ENCODE results near the gene DGCR2. TPM values are rescaled to one million over a fixed set of nuclear protein-coding genes. Genes with fewer than 3 reads are reported as not detected.

DGCR2 gene
- total and polyA plus RNA-seq, 5 experiments from 2014 or later = 29.5 to 66.6 (median 61.8) TPM

DNA sequence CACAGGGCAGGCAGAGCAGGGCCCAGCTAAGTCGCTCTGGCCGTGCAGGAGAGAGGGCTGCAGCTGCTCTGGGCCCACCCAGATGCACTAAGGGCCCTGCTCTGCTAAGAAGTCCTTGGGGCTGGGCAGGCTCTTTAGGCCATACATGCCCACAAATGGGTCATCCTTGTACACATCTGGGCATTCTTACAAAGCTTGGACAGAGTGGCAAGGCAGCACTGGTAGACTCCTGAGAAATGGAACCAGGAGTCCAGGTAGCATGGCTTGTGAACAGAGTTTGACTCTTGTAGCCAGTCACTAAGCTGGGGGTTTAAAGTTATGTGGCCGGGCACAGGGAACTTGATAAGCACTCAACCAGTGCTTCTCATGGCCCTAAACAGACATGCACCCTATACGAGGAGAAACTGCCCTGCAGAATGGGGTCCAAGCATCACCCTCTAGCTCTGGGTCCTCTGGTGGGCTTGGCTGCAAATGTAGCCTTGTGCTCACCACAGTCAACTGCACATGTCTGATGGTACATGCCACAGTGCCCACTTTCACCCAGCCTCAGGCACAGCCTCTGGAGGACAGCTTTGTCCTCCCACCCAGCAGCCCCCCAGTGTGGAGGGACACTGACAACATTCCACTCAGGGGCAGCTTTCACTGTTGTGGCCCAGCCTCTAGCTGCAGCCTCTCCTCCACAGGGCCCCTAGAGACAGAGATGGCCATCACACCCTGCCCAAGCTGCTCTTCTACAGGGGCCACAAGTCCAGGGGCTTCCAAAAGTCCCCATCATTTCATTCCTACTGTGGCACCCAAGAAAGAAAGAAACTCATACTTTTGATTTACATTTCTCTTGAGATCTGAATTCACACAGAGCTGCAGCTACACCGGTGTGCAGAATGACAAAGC is 75.2 kb downstream of the DGCR2 start:
- POLR2A ChIA-PET = no interaction called here
- ATAC-seq (no peak), DNase-seq (no peak)
- Mint-ChIP-seq H3K4me3 (no peak overlapping the region), H3K9me3 (no peaks in the 10 kb centered on the region), H3K27ac (peak overlapping the region in 3 of 10 donors; percentile 9 to 57 (median 21)), H3K4me1 (peaks cover 0 to 10% (median 7%) of the 10 kb centered on the region in 4 donors), H3K27me3 (no peaks in the 10 kb centered on the region), H3K36me3 (peaks cover 5 to 96% (median 22%) of the 10 kb centered on the region in 3 donors)

DNA sequence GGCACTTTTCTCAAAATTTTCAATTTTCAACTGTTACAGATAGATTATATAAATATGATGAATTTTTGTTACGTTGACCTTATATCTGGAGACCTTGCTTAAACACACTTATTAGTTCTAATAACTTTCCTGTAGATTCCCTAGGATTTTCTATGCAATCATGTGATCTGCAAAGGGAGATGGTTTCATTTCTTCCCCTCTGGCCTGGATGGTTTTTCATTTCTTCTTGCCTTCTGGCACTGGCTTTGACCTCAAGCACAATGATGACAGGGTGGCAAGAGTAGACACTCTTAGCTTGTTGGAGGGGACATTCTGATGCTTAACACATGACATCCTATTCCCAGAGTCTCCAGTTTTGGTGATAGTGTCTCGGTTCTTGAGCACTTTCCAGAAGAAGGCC is 75.9 kb downstream of the DGCR2 start:
- no peak overlapping the region for H3K4me3 Mint-ChIP-seq
- DNase-seq (no peak), ATAC-seq (no peak)
- H3K27me3 Mint-ChIP-seq = no peaks in the 10 kb centered on the region
- POLR2A ChIA-PET = no interaction called here
- no peaks in the 10 kb centered on the region for H3K9me3 Mint-ChIP-seq
- no peak overlapping the region for H3K27ac Mint-ChIP-seq
- peaks cover 5 to 94% (median 22%) of the 10 kb centered on the region in 3 donors for H3K36me3 Mint-ChIP-seq
- H3K4me1 Mint-ChIP-seq = peaks cover 0 to 6% (median 4%) of the 10 kb centered on the region in 4 donors

DNA sequence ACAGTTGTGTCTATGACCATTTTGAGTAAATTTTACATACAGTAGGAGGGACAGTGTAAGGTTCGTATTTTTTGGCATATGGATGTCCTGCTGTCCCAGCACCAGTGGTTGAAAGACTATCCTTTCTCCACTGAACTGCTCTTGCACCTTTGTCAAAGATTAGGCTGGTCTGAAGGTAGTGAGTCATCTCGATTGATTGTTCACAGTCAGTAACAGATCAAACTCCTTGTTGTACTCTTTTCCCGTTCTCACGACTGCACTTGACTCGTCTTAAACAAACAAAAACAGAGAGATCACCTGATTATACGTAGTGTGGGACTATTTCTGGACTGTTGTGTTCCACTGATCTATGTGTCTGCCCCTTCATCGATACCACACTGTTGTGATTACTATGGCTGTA is 77.1 kb downstream of the DGCR2 start:
- Mint-ChIP-seq H3K27me3 (no peaks in the 10 kb centered on the region), H3K27ac (peak overlapping the region in 2 of 10 donors; percentile 24 to 63), H3K4me3 (no peak overlapping the region), H3K9me3 (no peaks in the 10 kb centered on the region), H3K36me3 (peaks cover 5 to 90% (median 27%) of the 10 kb centered on the region in 3 donors), H3K4me1 (peaks cover 0 to 6% (median 3%) of the 10 kb centered on the region in 4 donors)
- ATAC-seq (no peak), DNase-seq (no peak)
- POLR2A ChIA-PET = interaction anchor here (0.7 to 0.8 kb wide), 2 partner anchors 11 to 96 kb away, joined by 3 read pairs; no protein-coding TSS in a partner anchor

DNA sequence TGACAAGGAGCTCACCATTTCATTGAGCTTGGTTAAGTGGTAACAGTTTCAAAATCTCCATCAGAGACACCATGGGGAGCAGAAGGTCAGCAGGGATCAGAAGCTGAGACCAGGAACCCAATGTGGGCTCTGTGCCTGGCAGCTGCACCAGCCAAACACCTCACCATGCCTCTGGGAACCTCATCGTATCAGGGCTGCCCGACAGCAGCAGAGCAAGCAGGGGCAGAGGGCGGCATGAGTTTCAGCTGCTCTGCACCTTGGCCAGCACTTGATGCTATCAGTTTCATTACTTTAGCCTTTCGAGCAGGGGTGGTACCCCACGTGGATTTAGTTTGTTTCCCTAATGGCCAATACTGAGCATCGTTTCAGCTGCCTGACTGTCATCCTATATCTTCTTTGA is 77.8 kb downstream of the DGCR2 start:
- H3K27me3 Mint-ChIP-seq = no peaks in the 10 kb centered on the region
- POLR2A ChIA-PET = interaction anchor here (0.8 kb wide), 1 partner anchor 12 kb away, joined by 3 read pairs; no protein-coding TSS in a partner anchor
- peak overlapping the region in 3 of 10 donors; percentile 11 to 74 (median 63) for H3K27ac Mint-ChIP-seq
- peaks cover 5 to 90% (median 27%) of the 10 kb centered on the region in 3 donors for H3K36me3 Mint-ChIP-seq
- H3K4me3 Mint-ChIP-seq = no peak overlapping the region
- H3K4me1 Mint-ChIP-seq = peaks cover 0 to 3% (median under 1%) of the 10 kb centered on the region in 4 donors
- DNase-seq (no peak), ATAC-seq (no peak)
- no peaks in the 10 kb centered on the region for H3K9me3 Mint-ChIP-seq

DNA sequence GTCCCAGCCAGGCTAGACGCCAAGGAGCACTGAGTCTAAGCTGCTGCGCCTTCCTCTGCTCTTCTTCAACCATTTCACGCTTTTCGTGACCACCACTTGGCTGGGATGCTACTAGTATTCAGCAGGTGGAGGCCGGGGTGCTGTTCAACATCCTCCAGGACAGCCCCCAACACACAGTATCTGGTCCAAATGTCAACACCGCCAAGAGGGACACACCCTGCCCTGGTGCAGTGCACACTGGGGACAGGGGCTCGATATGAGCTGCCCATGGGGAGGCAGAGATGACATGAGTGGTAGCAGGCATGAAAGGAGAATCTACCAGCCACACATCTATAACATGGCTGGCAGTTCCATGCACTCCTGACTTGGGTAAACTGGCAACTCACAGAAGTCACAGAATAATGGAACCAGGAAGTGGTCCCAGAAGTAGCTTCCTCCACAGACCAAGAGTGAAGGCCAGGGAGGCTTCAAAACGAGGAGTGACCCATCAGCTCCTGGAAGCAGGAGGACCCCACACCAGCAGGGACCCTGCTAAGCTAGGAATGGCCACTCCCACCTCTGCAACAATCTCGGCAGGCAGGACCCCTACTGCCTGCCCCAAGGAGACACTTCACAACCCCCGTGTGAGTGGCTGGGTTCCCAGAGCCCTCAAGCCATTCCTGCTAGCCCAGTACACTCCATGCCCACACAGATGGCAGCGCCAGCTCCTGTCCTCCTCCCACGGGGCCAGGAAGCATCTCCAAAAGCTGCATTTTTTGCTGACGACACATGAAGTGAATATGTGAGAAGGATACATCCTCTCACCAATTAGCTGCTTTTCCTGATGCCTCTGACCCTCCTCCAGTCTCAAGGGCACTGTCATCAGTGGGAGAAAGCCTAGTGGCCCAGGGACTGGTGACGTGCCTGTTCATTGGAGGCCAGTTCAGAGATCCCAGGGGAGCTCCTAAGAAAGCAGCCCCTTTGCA is 78.8 kb downstream of the DGCR2 start:
- POLR2A ChIA-PET = no interaction called here
- Mint-ChIP-seq H3K27me3 (no peaks in the 10 kb centered on the region), H3K4me3 (no peak overlapping the region), H3K36me3 (peaks cover 5 to 85% (median 21%) of the 10 kb centered on the region in 3 donors), H3K27ac (peak overlapping the region in 3 of 10 donors; percentile 7 to 63 (median 62)), H3K9me3 (no peaks in the 10 kb centered on the region), H3K4me1 (peaks cover 0 to 3% (median under 1%) of the 10 kb centered on the region in 4 donors)
- DNase-seq (no peak), ATAC-seq (no peak)

DNA sequence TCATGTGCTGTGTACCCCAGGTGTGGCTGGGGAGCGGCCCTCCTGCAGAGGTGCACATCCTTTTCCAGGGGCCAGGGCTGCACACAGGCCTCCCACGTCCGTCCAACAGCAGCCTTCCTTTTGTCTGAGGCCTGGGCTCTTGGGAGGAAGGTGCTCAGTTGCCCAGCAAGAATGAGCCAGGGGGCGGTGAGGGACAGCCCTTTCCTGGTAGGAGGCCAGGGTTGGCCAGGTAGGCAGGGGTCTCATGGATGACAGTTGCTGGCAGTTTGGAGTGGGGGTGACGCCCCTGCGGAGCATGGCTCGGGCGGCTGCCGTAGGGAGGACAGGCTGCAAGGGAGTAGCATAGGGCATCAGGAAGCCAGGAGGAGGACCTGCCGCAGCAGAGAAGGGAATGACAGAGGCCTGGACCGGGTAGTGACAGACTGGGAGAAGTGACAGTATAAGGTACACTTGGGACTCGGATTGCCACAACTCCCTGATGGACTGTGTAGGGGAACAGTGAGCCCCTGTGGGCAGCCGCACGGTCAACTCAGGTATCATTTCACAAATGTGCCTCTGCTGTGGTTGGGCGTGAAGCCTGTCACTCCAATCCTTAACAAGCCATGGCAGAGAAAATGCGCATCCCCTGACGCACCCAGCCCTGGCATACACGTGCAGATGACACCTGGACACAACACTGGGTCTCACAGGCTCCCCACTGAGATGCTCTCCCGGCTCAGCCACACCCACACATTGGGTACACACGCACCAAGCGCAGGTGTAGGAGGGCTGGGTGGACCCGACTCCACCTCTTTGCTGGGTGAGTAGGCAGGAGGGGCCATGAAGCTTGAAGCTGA is 79.7 kb downstream of the DGCR2 start:
- Mint-ChIP-seq H3K27ac (peak overlapping the region in 2 of 10 donors; percentile 3 to 72), H3K36me3 (peaks cover 5 to 84% (median 15%) of the 10 kb centered on the region in 3 donors), H3K9me3 (no peaks in the 10 kb centered on the region), H3K4me1 (peaks cover 0 to 3% (median 3%) of the 10 kb centered on the region in 4 donors), H3K27me3 (no peaks in the 10 kb centered on the region), H3K4me3 (no peak overlapping the region)
- DNase-seq (no peak), ATAC-seq (no peak)
- POLR2A ChIA-PET = no interaction called here

DNA sequence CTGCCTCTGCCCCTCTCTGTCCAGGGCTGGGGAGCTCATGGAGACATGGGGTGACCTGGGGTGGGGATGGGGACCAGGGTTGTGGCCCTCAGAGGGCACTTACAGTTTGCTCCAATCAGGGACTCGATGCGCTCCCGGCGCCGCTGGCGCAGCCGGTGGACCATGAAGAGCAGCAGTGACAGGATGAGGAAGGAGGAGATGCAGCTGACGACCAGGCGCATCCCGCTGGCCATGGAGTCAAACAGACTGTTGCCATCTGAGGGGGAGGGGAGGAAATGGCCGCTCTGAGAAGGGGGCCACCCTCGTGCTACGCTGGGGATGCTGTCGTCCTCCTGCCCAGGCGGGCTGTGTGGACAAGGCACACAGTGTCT is 80.5 kb downstream of the DGCR2 start:
- Mint-ChIP-seq H3K4me3 (no peak overlapping the region), H3K4me1 (peaks cover 0 to 6% (median 4%) of the 10 kb centered on the region in 4 donors), H3K36me3 (peaks cover 5 to 81% (median 12%) of the 10 kb centered on the region in 3 donors), H3K9me3 (no peaks in the 10 kb centered on the region), H3K27ac (peak overlapping the region in 1 of 10 donors; percentile 37), H3K27me3 (no peaks in the 10 kb centered on the region)
- ATAC-seq (no peak), DNase-seq (no peak)
- POLR2A ChIA-PET = no interaction called here

DNA sequence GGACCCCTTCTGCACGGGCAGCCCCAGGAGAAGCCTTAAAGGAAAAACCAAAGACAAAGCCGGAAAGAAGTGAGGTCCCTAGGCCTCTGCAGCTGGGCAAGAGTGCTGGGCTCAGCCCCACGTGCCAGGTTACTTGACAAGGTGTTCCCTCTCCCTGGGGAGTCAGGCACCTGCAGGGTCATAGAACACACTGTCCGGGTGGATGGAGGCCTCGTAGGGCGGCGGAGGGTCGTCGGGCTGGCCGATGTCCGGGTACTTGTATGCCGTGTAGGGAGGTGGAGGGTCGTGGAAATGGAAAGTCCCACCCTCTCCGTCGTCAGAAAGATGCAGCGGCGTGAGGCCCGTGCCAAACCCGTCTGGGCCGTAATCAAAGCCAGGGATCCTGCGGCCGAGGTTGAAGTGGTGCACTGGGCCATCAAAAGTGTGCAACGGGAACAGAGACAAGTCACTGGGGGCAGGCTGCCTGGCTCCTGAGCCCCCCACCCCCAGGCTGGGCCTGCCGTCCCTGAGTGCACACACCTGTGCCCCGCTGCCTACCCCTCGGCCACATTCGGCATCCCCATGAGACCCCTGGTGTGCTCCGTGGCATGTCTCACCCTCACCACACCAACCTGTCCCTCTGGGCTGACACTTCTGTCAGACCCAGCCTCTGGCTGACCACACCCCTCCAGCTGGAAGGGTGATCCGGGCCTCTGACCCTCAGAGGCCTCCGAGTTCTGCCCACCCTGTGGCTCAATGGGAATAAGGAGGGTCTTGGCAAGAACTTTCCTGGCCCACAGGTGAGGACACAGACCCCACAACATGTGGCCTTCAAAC is 81.1 kb downstream of the DGCR2 start:
- POLR2A ChIA-PET = no interaction called here
- H3K4me3 Mint-ChIP-seq = no peak overlapping the region
- no peaks in the 10 kb centered on the region for H3K9me3 Mint-ChIP-seq
- H3K27ac Mint-ChIP-seq = peak overlapping the region in 1 of 10 donors; percentile 79
- H3K4me1 Mint-ChIP-seq = peaks cover 0 to 8% (median 4%) of the 10 kb centered on the region in 4 donors
- DNase-seq (no peak), ATAC-seq (no peak)
- H3K27me3 Mint-ChIP-seq = no peaks in the 10 kb centered on the region
- H3K36me3 Mint-ChIP-seq = peaks cover 5 to 75% (median 12%) of the 10 kb centered on the region in 3 donors

DNA sequence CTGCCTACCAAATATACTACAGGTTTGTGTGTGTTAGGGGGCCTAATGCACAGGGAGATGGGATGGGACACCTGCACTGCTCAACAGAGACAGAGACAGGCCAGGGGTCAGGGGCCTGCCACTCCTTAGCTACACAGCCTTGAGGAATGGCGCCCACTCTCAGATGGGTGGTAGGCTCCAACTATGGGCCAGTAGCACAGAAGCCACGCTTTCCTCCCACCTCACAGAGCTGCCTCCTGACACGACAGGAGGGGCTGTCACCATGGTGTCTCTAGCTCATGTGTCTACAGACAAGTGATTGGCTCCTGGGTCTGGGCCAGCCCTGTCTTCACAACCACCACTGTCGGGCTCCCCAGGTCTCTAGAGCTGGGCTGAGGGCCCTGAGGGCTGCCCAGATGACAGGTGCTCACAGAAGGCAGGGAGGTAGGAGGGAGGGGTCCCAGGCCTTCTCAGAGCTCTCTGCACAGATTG is 81.8 kb downstream of the DGCR2 start:
- peaks cover 5 to 68% (median 12%) of the 10 kb centered on the region in 3 donors for H3K36me3 Mint-ChIP-seq

DNA sequence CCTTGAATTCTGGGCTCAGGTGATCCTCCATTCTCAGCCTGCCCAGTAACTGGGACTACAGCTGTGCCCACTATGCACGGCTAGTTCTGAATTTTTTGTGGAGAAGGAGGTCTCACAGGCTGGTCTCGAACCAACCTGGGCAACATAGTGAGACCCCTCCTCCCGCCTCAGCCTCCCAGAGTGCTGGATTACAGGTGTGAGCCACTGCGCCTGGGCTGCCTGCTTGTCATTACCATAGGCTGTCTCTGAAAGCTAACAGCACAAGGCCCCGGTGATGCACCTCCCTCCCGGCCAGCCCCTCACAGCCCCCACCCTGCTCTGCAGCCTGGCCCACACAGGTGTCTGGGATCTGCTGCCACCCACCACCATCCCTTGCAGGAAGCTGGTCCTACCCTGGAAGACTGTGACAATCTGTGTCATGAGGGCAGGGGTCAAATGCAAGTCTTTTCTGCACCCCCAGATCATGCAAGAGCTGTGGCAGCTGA is 82.4 kb downstream of the DGCR2 start:
- Mint-ChIP-seq H3K27ac (peak overlapping the region in 1 of 10 donors; percentile 62), H3K27me3 (no peaks in the 10 kb centered on the region)
- POLR2A ChIA-PET = interaction anchor here (0.6 kb wide), 1 partner anchor 84 kb away, joined by 3 read pairs; no protein-coding TSS in a partner anchor

More for the DNA sequence above, 81.8 kb downstream of the DGCR2 start:
- no peaks in the 10 kb centered on the region for H3K9me3 Mint-ChIP-seq
- H3K4me1 Mint-ChIP-seq = peaks cover 0 to 8% (median 5%) of the 10 kb centered on the region in 4 donors
- ATAC-seq = no peak
- no peak for DNase-seq
- H3K4me3 Mint-ChIP-seq = no peak overlapping the region
- POLR2A ChIA-PET = no interaction called here
- no peaks in the 10 kb centered on the region for H3K27me3 Mint-ChIP-seq
- peak overlapping the region in 2 of 10 donors; percentile 8 to 40 for H3K27ac Mint-ChIP-seq

DNA sequence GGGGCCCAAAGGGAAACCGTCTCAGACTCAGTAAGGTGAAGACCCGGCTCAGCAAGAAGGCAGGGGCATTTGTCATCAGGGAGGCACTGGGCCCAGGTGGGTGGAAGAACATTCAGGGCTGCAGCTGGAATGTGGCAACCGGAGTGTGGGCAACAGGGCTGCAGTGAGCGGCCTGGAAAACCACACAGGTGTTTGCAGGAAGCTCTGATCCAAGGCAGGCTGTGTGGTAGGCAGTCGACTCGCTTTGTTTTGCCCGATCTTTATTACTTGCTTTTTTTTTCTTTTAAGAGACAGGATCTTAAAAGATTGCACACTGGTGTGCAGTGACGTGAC is 82.8 kb downstream of the DGCR2 start:
- Mint-ChIP-seq H3K4me1 (peaks cover 0 to 11% (median 7%) of the 10 kb centered on the region in 4 donors), H3K9me3 (no peaks in the 10 kb centered on the region), H3K4me3 (no peak overlapping the region), H3K27ac (peak overlapping the region in 1 of 10 donors; percentile 62), H3K36me3 (peaks cover 0 to 58% (median 8%) of the 10 kb centered on the region in 3 donors), H3K27me3 (no peaks in the 10 kb centered on the region)
- ATAC-seq (no peak), DNase-seq (no peak)
- POLR2A ChIA-PET = interaction anchor here (0.6 kb wide), 1 partner anchor 85 kb away, joined by 3 read pairs; no protein-coding TSS in a partner anchor

More for the DNA sequence above, 82.4 kb downstream of the DGCR2 start:
- no peak for ATAC-seq
- Mint-ChIP-seq H3K36me3 (peaks cover 0 to 62% (median 8%) of the 10 kb centered on the region in 3 donors), H3K4me1 (peaks cover 0 to 8% (median 6%) of the 10 kb centered on the region in 4 donors), H3K9me3 (no peaks in the 10 kb centered on the region), H3K4me3 (no peak overlapping the region)
- no peak for DNase-seq
